Activated CD4-positive, alpha-beta T cell treated with anti-CD3 and anti-CD28 coated beads for 36 hours (primary cell): ENCODE results near the gene PLXNC1. TPM values are rescaled to one million over a fixed set of nuclear protein-coding genes. Genes with fewer than 3 reads are reported as not detected.

Experiments
- ATAC-seq: fragments of 200-7000 bp; cut with Tn5 transposase; one replicate; pipeline ENCODE4 v1.10.0; 2021; ENCODE audit warnings: mild to moderate bottlenecking, moderate library complexity
- CTCF ChIA-PET: fragments of 350-600 bp; sonication (Branson Sonifier 250); formaldehyde crosslinking; loops from one replicate; lab custom pipeline; 2021; ENCODE audit warnings: antibody characterized with exemption; lab: Charles Lee
- POLR2A ChIA-PET: fragments of 350-600 bp; sonication (Branson Sonifier 250); formaldehyde crosslinking; loops from one replicate; lab custom pipeline; 2021; ENCODE audit warnings: antibody characterized with exemption, inconsistent platforms; lab: Charles Lee
- DNase-seq: peaks from one replicate; pipeline ENCODE4 v3.0.0-alpha.2; 2020
- H3K27ac Mint-ChIP-seq: one replicate; pipeline ENCODE4 v1.8.0; 2021; ENCODE audit warnings: mixed read lengths
- H3K27me3 Mint-ChIP-seq: one replicate; pipeline ENCODE4 v1.8.0; 2021; ENCODE audit warnings: mixed read lengths
- H3K36me3 Mint-ChIP-seq: one replicate; pipeline ENCODE4 v1.8.0; 2021; ENCODE audit warnings: low read depth, mixed read lengths
- H3K4me1 Mint-ChIP-seq: one replicate; pipeline ENCODE4 v1.8.0; 2021; ENCODE audit warnings: mixed read lengths
- H3K4me3 Mint-ChIP-seq: one replicate; pipeline ENCODE4 v1.8.0; 2021; ENCODE audit warnings: mild to moderate bottlenecking, moderate library complexity, mixed read lengths
- H3K9me3 Mint-ChIP-seq: one replicate; pipeline ENCODE4 v1.8.0; 2021; ENCODE audit warnings: low read depth, mixed read lengths
- intact Hi-C, 2 experiments: fragments of 100-400 bp; cut with DNase I in 1 of 2; cut with micrococcal nuclease in 1 of 2; formaldehyde crosslinking; loops; one replicate each; pipeline versions ENCODE4 v1.14.2 to v1.15.1; 2022 to 2024; cut with DNase I, micrococcal nuclease
- total RNA-seq, 2 experiments: library from RNA; stranded (reverse); gene quantifications; one replicate each; pipeline ENCODE4 v1.2.3, GENCODE V29; 2021

Gene PLXNC1
- total RNA-seq, 2 experiments from 2014 or later: 5.3 TPM

- DNase-seq (no peak), ATAC-seq (no peak)
- Mint-ChIP-seq H3K36me3 (peaks cover 8% of the 10 kb centered on the region), H3K4me1 (no peaks in the 10 kb centered on the region), H3K27ac (no peak overlapping the region), H3K4me3 (no peak overlapping the region), H3K9me3 (no peaks in the 10 kb centered on the region), H3K27me3 (no peaks in the 10 kb centered on the region)
- CTCF ChIA-PET: interaction anchor here (0.5 to 1.1 kb wide), 3 partner anchors 9 to 549 kb away, joined by 3 to 4 read pairs (median 4); no protein-coding TSS in a partner anchor
- POLR2A ChIA-PET: interaction anchor here (0.6 kb wide), 1 partner anchor 96 kb away, joined by 10 read pairs; no protein-coding TSS in a partner anchor
- intact Hi-C loops: no loop called here
Observed at GRCh38 chr12:94219622-94220302, 71.4 kb downstream of the PLXNC1 start.

GRCh38 chr12:94220804-94221203 lies 72.4 kb downstream of the PLXNC1 start:
- CTCF ChIA-PET: interaction anchor here (0.6 to 0.8 kb wide), 2 partner anchors 17 to 49 kb away, joined by 3 to 4 read pairs; no protein-coding TSS in a partner anchor
- Mint-ChIP-seq H3K27ac (no peak overlapping the region), H3K4me3 (no peak overlapping the region), H3K4me1 (no peaks in the 10 kb centered on the region), H3K27me3 (no peaks in the 10 kb centered on the region), H3K9me3 (no peaks in the 10 kb centered on the region), H3K36me3 (peaks cover 8% of the 10 kb centered on the region)
- POLR2A ChIA-PET: no interaction called here
- ATAC-seq: no peak
- intact Hi-C loops: no loop called here
- no peak for DNase-seq

GRCh38 chr12:94222351-94223084 lies 74.1 kb downstream of the PLXNC1 start:
- ChIA-PET CTCF (interaction anchor here (0.7 kb wide), 2 partner anchors 13 to 28 kb away, joined by 3 read pairs; no protein-coding TSS in a partner anchor), POLR2A (no interaction called here)
- H3K4me1 Mint-ChIP-seq: no peaks in the 10 kb centered on the region
- H3K4me3 Mint-ChIP-seq: no peak overlapping the region
- H3K27me3 Mint-ChIP-seq: no peaks in the 10 kb centered on the region
- intact Hi-C loops: no loop called here
- no peak for DNase-seq
- no peaks in the 10 kb centered on the region for H3K9me3 Mint-ChIP-seq
- peaks cover 8% of the 10 kb centered on the region for H3K36me3 Mint-ChIP-seq
- no peak for ATAC-seq
- H3K27ac Mint-ChIP-seq: no peak overlapping the region

DNA sequence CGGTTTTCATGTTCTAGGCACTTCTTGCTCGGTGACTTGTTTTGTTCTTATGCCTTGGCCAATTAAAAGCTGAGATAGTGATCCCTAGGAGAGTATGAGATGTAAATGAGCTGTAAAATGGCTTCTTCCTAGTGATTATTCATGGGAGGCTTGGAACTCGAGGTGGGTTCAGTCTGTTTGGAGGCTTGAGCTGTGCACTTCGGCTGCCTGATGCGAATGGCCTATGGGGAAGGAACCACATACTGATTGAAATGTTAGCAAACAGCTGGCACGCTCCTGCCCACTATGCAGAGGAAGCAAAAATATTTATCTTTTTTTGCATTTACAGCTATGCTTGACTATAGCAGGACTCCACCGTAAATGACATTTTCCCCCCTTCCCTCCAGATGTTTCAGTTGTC lies 75.5 kb downstream of the PLXNC1 start:
- H3K27ac Mint-ChIP-seq: no peak overlapping the region
- CTCF ChIA-PET: interaction anchor here (0.6 to 0.8 kb wide), 2 partner anchors 87 to 711 kb away, joined by 3 read pairs; no protein-coding TSS in a partner anchor
- intact Hi-C loops: no loop called here
- H3K4me3 Mint-ChIP-seq: no peak overlapping the region
- no peaks in the 10 kb centered on the region for H3K9me3 Mint-ChIP-seq
- DNase-seq: no peak
- no peaks in the 10 kb centered on the region for H3K4me1 Mint-ChIP-seq
- POLR2A ChIA-PET: no interaction called here
- ATAC-seq: no peak
- H3K27me3 Mint-ChIP-seq: no peaks in the 10 kb centered on the region
- peaks cover 9% of the 10 kb centered on the region for H3K36me3 Mint-ChIP-seq

- peaks cover 3% of the 10 kb centered on the region for H3K4me1 Mint-ChIP-seq
- CTCF ChIA-PET: interaction anchor here (1.2 kb wide), 1 partner anchor 11 kb away, joined by 3 read pairs; no protein-coding TSS in a partner anchor
- H3K27me3 Mint-ChIP-seq: no peaks in the 10 kb centered on the region
- ATAC-seq (no peak), DNase-seq (no peak)
- POLR2A ChIA-PET: no interaction called here
- no peaks in the 10 kb centered on the region for H3K9me3 Mint-ChIP-seq
- no peak overlapping the region for H3K27ac Mint-ChIP-seq
- intact Hi-C loops: no loop called here
- H3K36me3 Mint-ChIP-seq: peaks cover 13% of the 10 kb centered on the region
- H3K4me3 Mint-ChIP-seq: no peak overlapping the region
Observed at GRCh38 chr12:94225506-94225905, 77.1 kb downstream of the PLXNC1 start.

DNA sequence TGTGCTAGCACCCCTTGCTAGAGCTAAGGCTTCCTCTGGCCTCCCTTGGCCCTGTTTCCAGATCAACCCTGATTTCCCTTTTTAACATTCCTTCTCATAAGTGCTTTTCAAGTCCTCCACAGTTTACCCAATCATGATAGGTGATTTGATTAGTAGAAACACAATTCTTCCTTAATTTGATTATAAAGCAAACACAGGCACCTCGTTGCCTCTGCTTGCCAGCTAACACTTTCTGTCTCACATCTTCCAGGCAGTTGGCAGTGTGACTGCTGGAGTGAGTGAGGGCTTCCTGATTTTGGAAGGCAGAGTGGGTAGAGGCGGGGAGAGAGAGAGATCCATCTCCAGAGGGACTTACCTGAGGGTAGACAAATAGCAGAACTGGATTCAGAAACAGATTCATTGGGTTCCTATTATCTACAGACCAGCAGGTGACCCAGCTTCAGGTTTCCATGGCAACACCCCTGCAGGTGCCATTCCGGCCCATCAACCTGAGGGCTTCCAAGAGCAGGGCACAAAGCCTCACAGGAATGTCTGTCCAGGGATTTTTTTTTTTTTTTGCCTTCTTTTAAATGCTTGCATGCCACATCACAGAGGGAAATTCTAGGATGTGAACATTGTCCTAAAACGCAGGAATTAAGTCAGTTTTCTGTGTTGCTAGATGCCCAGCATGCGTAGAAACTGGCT lies 77.7 kb downstream of the PLXNC1 start:
- intact Hi-C loops: no loop called here
- H3K27me3 Mint-ChIP-seq: no peaks in the 10 kb centered on the region
- POLR2A ChIA-PET: no interaction called here
- no peak overlapping the region for H3K27ac Mint-ChIP-seq
- peaks cover 10% of the 10 kb centered on the region for H3K36me3 Mint-ChIP-seq
- H3K9me3 Mint-ChIP-seq: no peaks in the 10 kb centered on the region
- peaks cover 6% of the 10 kb centered on the region for H3K4me1 Mint-ChIP-seq
- no peak overlapping the region for H3K4me3 Mint-ChIP-seq
- CTCF ChIA-PET: interaction anchor here (0.6 to 1.2 kb wide), 2 partner anchors 12 to 306 kb away, joined by 3 read pairs; no protein-coding TSS in a partner anchor
- DNase-seq (no peak), ATAC-seq (no peak)

DNA sequence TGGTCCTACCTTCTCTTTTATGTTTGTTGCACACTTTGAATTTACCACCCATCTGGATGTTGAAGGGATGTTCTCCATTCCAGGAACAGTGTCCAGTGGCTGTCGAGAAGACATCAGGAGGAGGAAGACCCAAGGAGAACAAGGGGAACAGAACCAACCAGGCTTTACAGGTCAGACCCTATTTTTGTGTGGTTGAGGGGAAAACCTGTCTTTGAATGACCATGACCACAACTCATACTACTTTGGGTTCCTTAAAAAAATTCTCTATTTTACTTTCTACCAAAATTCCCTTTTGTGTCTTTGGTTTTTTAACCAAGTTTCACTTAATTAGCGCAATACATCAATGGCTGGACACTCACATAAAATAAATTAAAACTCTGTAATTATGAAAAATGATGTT lies 78.7 kb downstream of the PLXNC1 start:
- intact Hi-C loops: no loop called here
- no peak for DNase-seq
- Mint-ChIP-seq H3K4me3 (no peak overlapping the region), H3K4me1 (peaks cover 6% of the 10 kb centered on the region), H3K27ac (no peak overlapping the region), H3K9me3 (no peaks in the 10 kb centered on the region), H3K36me3 (peaks cover 10% of the 10 kb centered on the region), H3K27me3 (no peaks in the 10 kb centered on the region)
- POLR2A ChIA-PET: no interaction called here
- CTCF ChIA-PET: no interaction called here
- no peak for ATAC-seq

DNA sequence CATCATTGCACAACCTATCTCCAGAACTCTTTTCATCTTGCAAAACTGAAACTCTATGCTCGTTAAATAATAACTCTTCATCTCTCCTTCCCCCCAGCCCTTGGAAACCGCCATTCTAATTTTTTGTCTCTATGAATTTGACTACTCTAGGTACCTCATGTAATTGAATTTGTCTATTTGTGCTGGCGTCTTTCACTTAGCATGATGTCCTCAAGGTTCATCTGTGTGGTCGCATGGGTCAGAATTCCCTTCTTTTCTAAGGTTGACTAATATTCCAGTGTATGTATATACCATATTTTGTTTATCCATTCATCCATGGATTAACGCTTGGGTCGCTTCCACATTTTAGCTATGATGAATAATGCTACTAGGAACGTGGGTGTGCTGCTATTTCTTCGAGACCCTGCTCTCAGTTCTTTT lies 80.1 kb downstream of the PLXNC1 start:
- ChIA-PET CTCF (no interaction called here), POLR2A (no interaction called here)
- Mint-ChIP-seq H3K27ac (no peak overlapping the region), H3K36me3 (peaks cover 8% of the 10 kb centered on the region), H3K4me3 (no peak overlapping the region), H3K27me3 (no peaks in the 10 kb centered on the region), H3K4me1 (peaks cover 6% of the 10 kb centered on the region), H3K9me3 (no peaks in the 10 kb centered on the region)
- no peak for DNase-seq
- intact Hi-C loops: no loop called here
- no peak for ATAC-seq

DNA sequence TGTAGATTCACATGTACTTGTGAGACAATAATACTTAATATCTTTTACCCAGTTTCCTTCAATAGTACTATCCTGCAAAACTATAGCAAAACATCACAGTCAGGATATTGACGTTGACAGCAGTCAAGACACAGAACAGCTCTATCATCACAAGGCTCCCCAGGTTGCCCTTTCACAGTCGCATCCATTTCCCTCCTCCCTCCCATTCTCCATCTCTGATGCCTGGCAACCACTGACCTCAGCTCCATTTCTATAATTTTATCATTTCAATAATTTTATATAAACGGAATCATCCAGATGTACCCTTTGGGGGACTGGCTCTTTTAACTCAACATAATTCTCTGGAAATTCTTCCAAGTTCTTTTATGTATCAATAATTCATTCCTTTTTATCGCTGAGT lies 81.5 kb downstream of the PLXNC1 start:
- no peak overlapping the region for H3K27ac Mint-ChIP-seq
- H3K4me1 Mint-ChIP-seq: peaks cover 6% of the 10 kb centered on the region
- intact Hi-C loops: no loop called here
- ChIA-PET CTCF (interaction anchor here (0.8 kb wide), 1 partner anchor 428 kb away, joined by 3 read pairs; no protein-coding TSS in a partner anchor), POLR2A (no interaction called here)
- peaks cover 5% of the 10 kb centered on the region for H3K36me3 Mint-ChIP-seq
- DNase-seq (no peak), ATAC-seq (no peak)
- H3K27me3 Mint-ChIP-seq: no peaks in the 10 kb centered on the region
- H3K9me3 Mint-ChIP-seq: no peaks in the 10 kb centered on the region
- H3K4me3 Mint-ChIP-seq: no peak overlapping the region

- H3K9me3 Mint-ChIP-seq: no peaks in the 10 kb centered on the region
- peaks cover 5% of the 10 kb centered on the region for H3K36me3 Mint-ChIP-seq
- H3K27ac Mint-ChIP-seq: peak overlapping the region; percentile 33
- ChIA-PET CTCF (no interaction called here), POLR2A (no interaction called here)
- no peak for DNase-seq
- no peaks in the 10 kb centered on the region for H3K27me3 Mint-ChIP-seq
- intact Hi-C loops: no loop called here
- peak; percentile 49 for ATAC-seq
- peaks cover 6% of the 10 kb centered on the region for H3K4me1 Mint-ChIP-seq
- no peak overlapping the region for H3K4me3 Mint-ChIP-seq
Observed at GRCh38 chr12:94230357-94230905, 82.1 kb downstream of the PLXNC1 start.

DNA sequence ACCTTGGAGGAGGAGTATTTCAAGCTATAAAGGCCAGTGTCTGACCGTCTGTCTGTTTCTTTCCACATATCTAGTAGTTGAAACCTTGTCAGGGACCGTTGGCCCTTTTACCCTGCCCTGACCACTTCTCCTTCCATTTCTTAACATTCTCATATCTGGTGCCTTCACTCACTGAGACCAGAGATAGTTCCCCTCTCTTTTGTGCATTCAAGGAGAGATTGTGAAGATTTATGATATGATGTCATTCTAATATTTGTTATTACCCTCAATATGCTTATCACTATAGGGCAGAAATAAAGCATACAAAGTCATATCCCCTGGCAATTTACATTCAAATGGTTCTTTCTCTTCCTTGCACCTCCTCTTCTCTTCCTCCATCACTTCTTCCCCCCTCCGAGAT lies 83.3 kb downstream of the PLXNC1 start:
- no peaks in the 10 kb centered on the region for H3K9me3 Mint-ChIP-seq
- no peaks in the 10 kb centered on the region for H3K27me3 Mint-ChIP-seq
- peaks cover 5% of the 10 kb centered on the region for H3K36me3 Mint-ChIP-seq
- DNase-seq (no peak), ATAC-seq (no peak)
- POLR2A ChIA-PET: no interaction called here
- intact Hi-C loops: no loop called here
- peaks cover 6% of the 10 kb centered on the region for H3K4me1 Mint-ChIP-seq
- H3K27ac Mint-ChIP-seq: no peak overlapping the region
- no peak overlapping the region for H3K4me3 Mint-ChIP-seq
- CTCF ChIA-PET: no interaction called here
